ENCODE data around the gene DDX25.
"Not testable (repeated sequence)": the region's sequence is repeated elsewhere in the genome, so short reads cannot be mapped to it uniquely, and the experiment has no call there.

Gene DDX25

DNA sequence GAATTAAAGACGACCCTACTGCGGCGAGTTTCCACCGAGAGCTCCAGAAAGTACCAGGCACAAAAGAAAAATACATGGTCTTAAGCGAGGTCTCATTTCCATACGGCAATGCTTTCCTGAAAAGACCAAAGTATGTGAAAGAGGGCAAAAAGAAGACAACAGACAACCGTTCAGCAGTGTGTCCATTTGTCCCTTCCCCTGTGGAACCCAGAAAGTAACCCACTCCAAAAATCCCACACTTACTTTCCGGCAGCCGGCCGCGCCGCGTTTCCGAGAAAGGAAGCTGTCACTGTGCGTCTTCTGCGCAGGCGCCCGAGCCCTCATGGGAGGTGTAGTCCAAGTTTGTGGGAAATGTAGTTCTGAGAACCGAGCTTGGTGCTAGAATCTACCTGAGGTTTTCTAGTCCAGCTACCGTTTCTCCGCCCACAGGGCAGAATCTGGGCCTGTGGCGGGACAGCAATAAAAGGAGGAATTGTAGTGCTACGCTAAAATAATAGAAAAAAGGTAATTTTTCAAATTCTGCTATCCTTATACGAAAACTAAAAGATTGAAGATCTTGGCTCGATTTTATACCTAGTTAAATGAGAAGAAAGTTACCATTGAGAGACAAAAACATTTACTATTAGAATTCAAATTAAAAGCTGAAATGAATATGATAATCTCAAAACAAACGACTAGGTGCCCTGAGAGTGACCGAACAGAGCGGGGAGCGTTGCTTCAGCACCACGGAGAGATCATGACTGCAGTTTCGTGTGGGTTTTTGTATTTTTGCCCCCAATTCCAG, 1.2 kb upstream of the DDX25 start, which contains the start of gene PUS3:
Gene PUS3, minus strand, starts transcription at position 280 of the 784 bp plus-strand sequence. CDS start 6,922 bp downstream, outside the sequence.
- CTCF ChIA-PET: interaction anchor here (0.8 to 1.3 kb wide), 2 partner anchors 15 to 20 kb away, joined by 3 to 5 read pairs; no protein-coding TSS in a partner anchor
- TF ChIP-seq ZNF384 (IDR thresholded peaks at IDR 0.05) (no peak), ELF4 (IDR thresholded peaks at IDR 0.05) (0 out of 2 replicates have a peak, but pooled peaks have one; percentile 25)
- DNase-seq (ENCODE audit: extremely low spot score): peak; percentile 93
- POLR2A ChIA-PET: interaction anchor here (0.7 to 2.0 kb wide), 15 partner anchors 10 to 379 kb away, joined by 3 to 27 read pairs (median 4); partner anchors contain the start of genes FAM118B, FOXRED1, HYLS1 and RPUSD4

DNA sequence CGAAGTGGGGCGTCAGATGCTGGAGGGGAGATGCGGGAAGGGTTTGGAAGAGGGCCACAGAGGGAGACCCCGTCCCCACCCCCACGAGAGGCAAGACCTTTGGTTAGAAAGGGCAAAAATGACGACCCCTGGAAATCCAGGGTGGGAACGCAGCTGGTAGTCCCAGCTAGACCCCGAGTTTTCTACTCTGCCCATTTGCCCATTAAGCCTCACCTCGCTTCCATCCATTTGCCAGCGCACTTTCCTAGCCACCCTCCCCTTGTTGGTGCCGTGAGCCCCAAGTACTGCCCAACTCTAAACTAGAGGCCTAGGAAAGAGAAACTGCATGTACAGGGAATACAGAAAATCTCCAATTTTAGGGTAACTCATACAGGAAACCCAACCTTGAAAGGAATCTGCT, 370 bp downstream of the DDX25 start:
- POLR2A ChIA-PET: no interaction called here
- TF ChIP-seq L3MBTL2 (conservative IDR thresholded peaks at IDR 0.05) (no peak), ZNF384 (IDR thresholded peaks at IDR 0.05) (no peak), SP1 (IDR thresholded peaks at IDR 0.05) (no peak), TARDBP (IDR thresholded peaks at IDR 0.05) (no peak), CTBP1 (IDR thresholded peaks at IDR 0.05; ENCODE audit: borderline replicate concordance) (no peak), NFRKB (IDR thresholded peaks at IDR 0.05) (no peak), FOXA1 (IDR thresholded peaks at IDR 0.05) (no peak), HDGF (IDR thresholded peaks at IDR 0.05; ENCODE audit: borderline replicate concordance) (no peak), SUZ12 (IDR thresholded peaks at IDR 0.05) (no peak), ARNT (IDR thresholded peaks at IDR 0.05) (no peak), FOXK2 (IDR thresholded peaks at IDR 0.05) (no peak), BHLHE40 (IDR thresholded peaks at IDR 0.05; ENCODE audit: borderline replicate concordance) (no peak), ELF4 (IDR thresholded peaks at IDR 0.05) (no peak), FOXM1 (IDR thresholded peaks at IDR 0.05; ENCODE audit: borderline replicate concordance) (no peak), LEF1 (IDR thresholded peaks at IDR 0.05; ENCODE audit: borderline replicate concordance) (no peak)
- TF ChIP-seq, protein P1, sequence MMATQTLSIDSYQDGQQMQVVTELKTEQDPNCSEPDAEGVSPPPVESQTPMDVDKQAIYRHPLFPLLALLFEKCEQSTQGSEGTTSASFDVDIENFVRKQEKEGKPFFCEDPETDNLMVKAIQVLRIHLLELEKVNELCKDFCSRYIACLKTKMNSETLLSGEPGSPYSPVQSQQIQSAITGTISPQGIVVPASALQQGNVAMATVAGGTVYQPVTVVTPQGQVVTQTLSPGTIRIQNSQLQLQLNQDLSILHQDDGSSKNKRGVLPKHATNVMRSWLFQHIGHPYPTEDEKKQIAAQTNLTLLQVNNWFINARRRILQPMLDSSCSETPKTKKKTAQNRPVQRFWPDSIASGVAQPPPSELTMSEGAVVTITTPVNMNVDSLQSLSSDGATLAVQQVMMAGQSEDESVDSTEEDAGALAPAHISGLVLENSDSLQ (IDR thresholded peaks at IDR 0.05): no peak
- no peak for DNase-seq (ENCODE audit: extremely low spot score)
- CTCF ChIA-PET: no interaction called here

DNA sequence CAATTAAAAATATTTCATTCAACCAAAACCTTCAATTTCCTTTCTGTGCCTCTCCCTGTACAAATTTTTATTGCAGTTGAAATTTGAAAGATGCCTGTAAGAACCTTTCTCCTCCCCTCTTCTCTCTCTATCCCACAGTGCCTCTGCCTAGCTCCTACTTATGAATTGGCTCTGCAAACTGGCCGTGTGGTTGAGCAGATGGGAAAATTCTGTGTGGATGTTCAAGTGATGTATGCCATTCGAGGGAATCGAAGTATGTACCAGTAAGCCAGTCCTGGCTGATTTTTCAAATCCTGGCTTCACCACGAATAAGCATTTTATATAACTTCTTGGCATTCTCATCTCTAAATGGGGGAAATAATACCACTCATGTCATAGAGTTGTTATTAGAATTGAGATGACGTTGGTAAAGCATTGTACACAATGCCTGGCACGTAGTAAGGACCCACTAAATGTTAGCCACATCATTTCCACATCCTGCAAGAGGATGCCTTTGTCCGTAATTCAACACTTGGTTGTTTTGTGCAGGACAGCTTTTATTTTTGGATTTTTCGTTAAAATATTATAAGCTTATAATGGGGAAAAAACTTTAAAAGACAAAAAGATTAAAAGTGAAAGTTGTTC, 6.0 kb downstream of the DDX25 start:
- ChIA-PET CTCF (interaction anchor here (0.6 kb wide), 1 partner anchor 380 kb away, joined by 3 read pairs; no protein-coding TSS in a partner anchor), POLR2A (no interaction called here)
- no peak for TF ChIP-seq FOXA1 (IDR thresholded peaks at IDR 0.05)
- TF ChIP-seq FOXK2 (IDR thresholded peaks at IDR 0.05): no peak
- no peak for TF ChIP-seq HDGF (IDR thresholded peaks at IDR 0.05; ENCODE audit: borderline replicate concordance)
- no peak for TF ChIP-seq FOXM1 (IDR thresholded peaks at IDR 0.05; ENCODE audit: borderline replicate concordance)
- TF ChIP-seq SP1 (IDR thresholded peaks at IDR 0.05): no peak
- TF ChIP-seq NFRKB (IDR thresholded peaks at IDR 0.05): no peak
- no peak for TF ChIP-seq LEF1 (IDR thresholded peaks at IDR 0.05; ENCODE audit: borderline replicate concordance)
- no peak for TF ChIP-seq L3MBTL2 (conservative IDR thresholded peaks at IDR 0.05)
- no peak for TF ChIP-seq ELF4 (IDR thresholded peaks at IDR 0.05)
- no peak for TF ChIP-seq BHLHE40 (IDR thresholded peaks at IDR 0.05; ENCODE audit: borderline replicate concordance)
- no peak for TF ChIP-seq CTBP1 (IDR thresholded peaks at IDR 0.05; ENCODE audit: borderline replicate concordance)
- TF ChIP-seq ZNF384 (IDR thresholded peaks at IDR 0.05): no peak
- TF ChIP-seq ARNT (IDR thresholded peaks at IDR 0.05): no peak
- TF ChIP-seq TARDBP (IDR thresholded peaks at IDR 0.05): no peak
- TF ChIP-seq, protein P1 (IDR thresholded peaks at IDR 0.05): no peak
- TF ChIP-seq SUZ12 (IDR thresholded peaks at IDR 0.05): no peak

DNA sequence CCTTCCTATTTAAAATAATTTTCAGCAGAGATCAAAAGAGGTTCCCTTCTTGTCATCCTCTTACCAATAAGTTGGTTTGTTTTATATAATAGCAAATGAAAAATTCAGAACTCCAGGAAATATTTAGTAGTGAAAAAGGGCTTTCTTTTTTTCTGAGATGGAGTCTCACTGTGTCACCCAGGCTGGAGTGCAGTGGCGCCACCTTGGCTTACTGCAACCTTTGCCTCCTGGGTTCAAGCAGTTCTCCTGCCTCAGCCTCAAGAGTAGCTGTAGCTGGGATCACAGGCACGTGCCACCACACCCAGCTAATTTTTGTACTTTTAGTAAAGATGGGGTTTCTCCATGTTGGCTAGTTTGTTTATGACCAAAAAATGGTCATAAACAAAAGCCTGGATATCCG, 10.3 kb downstream of the DDX25 start:
- DNase-seq (ENCODE audit: extremely low spot score); CTCF ChIA-PET: not testable (repeated sequence)
- POLR2A ChIA-PET: interaction anchor here (0.9 to 2.4 kb wide), 2 partner anchors 12 to 354 kb away, joined by 3 to 13 read pairs; partner anchors contain the start of genes FOXRED1, PUS3 and SRPRA

More for the DNA sequence above, 6.0 kb downstream of the DDX25 start:
- DNase-seq (ENCODE audit: extremely low spot score): no peak

DNA sequence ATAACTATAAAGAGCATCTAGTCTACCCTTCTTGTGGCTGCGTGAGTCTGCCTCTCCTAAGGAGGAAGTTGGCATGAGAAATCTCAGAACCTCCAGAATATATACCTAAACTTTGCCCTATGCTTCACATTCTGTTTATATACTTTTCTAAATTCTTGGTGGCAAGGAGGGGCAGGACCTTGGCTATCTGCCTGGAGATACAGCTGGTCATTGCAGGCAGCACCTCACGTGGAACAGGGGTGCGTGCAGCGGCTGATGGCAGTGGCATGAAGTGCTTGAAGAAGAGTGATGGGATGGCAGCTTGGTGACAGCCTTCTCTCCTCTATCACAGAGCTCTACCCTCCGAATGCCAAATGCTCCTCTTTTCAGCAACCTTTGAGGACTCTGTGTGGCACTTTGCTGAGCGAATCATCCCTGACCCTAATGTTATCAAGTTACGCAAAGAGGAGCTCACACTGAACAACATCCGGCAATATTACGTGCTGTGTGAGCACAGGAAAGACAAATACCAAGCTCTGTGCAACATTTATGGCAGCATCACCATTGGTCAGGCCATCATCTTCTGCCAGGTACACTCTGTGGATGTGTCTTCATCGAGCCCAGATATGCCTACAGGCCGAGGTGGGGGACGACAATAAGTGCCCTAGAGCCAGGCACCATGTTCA, 12.5 kb downstream of the DDX25 start:
- TF ChIP-seq BHLHE40 (IDR thresholded peaks at IDR 0.05; ENCODE audit: borderline replicate concordance) (no peak), ZNF384 (IDR thresholded peaks at IDR 0.05) (no peak), FOXK2 (IDR thresholded peaks at IDR 0.05) (no peak)
- no peak for DNase-seq (ENCODE audit: extremely low spot score)
- POLR2A ChIA-PET: interaction anchor here (0.8 to 1.8 kb wide), 2 partner anchors 14 to 29 kb away, joined by 3 to 5 read pairs; partner anchors contain the start of genes HYLS1 and PUS3
- CTCF ChIA-PET: no interaction called here

DNA sequence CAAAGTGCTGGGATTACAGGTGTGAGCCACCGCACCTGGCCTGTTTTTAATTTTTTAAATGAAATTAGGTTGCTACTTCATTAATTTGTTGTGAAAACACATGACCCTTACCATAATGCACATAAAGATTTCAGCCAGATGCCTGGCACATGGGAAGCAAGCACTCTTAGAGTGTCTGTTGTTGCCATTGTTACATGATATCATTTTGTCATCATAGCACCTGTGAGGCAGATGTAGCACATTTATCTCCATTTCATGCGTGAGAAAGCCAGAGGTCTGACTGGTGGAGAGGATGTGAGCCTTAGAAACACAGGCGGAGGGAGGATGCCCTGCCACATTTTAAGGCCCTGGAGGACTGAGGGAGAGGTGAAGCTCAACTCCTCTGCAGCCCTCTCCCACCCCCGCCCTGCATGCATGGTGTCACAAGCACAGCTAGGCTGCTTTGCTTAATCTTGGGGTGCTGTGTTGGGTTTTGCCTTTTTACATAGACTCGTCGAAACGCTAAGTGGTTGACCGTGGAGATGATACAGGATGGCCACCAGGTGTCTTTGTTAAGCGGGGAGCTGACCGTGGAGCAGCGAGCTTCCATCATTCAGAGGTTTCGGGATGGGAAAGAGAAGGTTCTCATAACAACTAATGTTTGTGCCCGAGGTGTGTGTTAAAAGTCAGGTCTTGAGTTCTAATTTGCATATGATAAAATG, 14.0 kb downstream of the DDX25 start:
- POLR2A ChIA-PET: interaction anchor here (1.8 kb wide), 1 partner anchor 15 kb away, joined by 5 read pairs; the partner anchor contains the start of gene PUS3
- TF ChIP-seq ELF4 (IDR thresholded peaks at IDR 0.05) (no peak), NFRKB (IDR thresholded peaks at IDR 0.05) (no peak), ARNT (IDR thresholded peaks at IDR 0.05) (no peak), HDGF (IDR thresholded peaks at IDR 0.05; ENCODE audit: borderline replicate concordance) (no peak), SP1 (IDR thresholded peaks at IDR 0.05) (no peak), BHLHE40 (IDR thresholded peaks at IDR 0.05; ENCODE audit: borderline replicate concordance) (no peak), CTBP1 (IDR thresholded peaks at IDR 0.05; ENCODE audit: borderline replicate concordance) (no peak), L3MBTL2 (conservative IDR thresholded peaks at IDR 0.05) (no peak), LEF1 (IDR thresholded peaks at IDR 0.05; ENCODE audit: borderline replicate concordance) (no peak)
- TF ChIP-seq, protein P1 (IDR thresholded peaks at IDR 0.05): no peak
- CTCF ChIA-PET: interaction anchor here (1.7 kb wide), 1 partner anchor 276 kb away, joined by 6 read pairs; no protein-coding TSS in a partner anchor
- DNase-seq (ENCODE audit: extremely low spot score): no peak

Measured in HEK293T (cell line).